Colonic mucosa (tissue), 4 donors: ENCODE data around the gene LHFPL6. TPM values are rescaled to one million over a fixed set of nuclear protein-coding genes. Genes with fewer than 3 reads are reported as not detected.

Experiments used
- DNase-seq: peaks from one replicate; pipeline ENCODE4 v3.0.0-alpha.2; 2020
- H3K27ac ChIP-seq: fragments of 200-600 bp; one replicate; pipeline ENCODE4 v1.8.0; 2021
- H3K27me3 ChIP-seq: fragments of 200-600 bp; one replicate; pipeline ENCODE4 v1.8.0; 2021
- H3K36me3 ChIP-seq: fragments of 200-600 bp; one replicate; pipeline ENCODE4 v1.8.0; 2021
- H3K4me1 ChIP-seq: fragments of 200-600 bp; one replicate; pipeline ENCODE4 v1.8.0; 2021; ENCODE audit warnings: mild to moderate bottlenecking
- H3K4me3 ChIP-seq: fragments of 200-600 bp; one replicate; pipeline ENCODE4 v1.8.0; 2021
- H3K9ac ChIP-seq, 2 donors: one replicate each; pipeline ENCODE4 v1.7.0; 2013; ENCODE audit warnings: control low read depth in 2 of 2, low read depth in 2 of 2, low read length in 2 of 2
- H3K9me3 ChIP-seq: fragments of 200-600 bp; one replicate; pipeline ENCODE4 v1.8.0; 2021
- CTCF ChIP-seq: fragments of 200-600 bp; IDR thresholded peaks from one replicate; pipeline ENCODE4 v1.8.0; 2022; ENCODE audit warnings: antibody characterized with exemption, mild to moderate bottlenecking
- intact Hi-C: fragments of 100-400 bp; cut with DNase I; formaldehyde crosslinking; loops from one replicate; pipeline ENCODE4 v1.14.1; 2022
- total RNA-seq, 2 donors: library from RNA; stranded (reverse); fragmentation: NEBNext Ultra II Directional in 1 of 2; extraction: Animal tissue kit (Norgen Biotek cat#: 25700) in 1 of 2; gene quantifications; one replicate each; pipeline ENCODE4 v1.2.1, GENCODE V29; 2021
- donor health status: healthy.
- donor health status: DM: no; HTN: no; CAD: no.
- donor health status: DM: no; HTN: no; CAD: no.

Gene LHFPL6
- total RNA-seq, 2 donors from 2014 or later, result 4.3 to 10.1 TPM

- intact Hi-C loops, result no loop called here
- Histone ChIP-seq H3K27me3 (no peaks in the 10 kb centered on the region), H3K36me3 (no peaks in the 10 kb centered on the region), H3K9ac (no peak overlapping the region), H3K4me1 (no peaks in the 10 kb centered on the region), H3K4me3 (no peak overlapping the region), H3K9me3 (no peaks in the 10 kb centered on the region), H3K27ac (no peak overlapping the region)
- no peak for DNase-seq
- no peak for TF ChIP-seq CTCF
Observed at GRCh38 chr13:39490136-39490535, 112.9 kb downstream of the LHFPL6 start.

DNA sequence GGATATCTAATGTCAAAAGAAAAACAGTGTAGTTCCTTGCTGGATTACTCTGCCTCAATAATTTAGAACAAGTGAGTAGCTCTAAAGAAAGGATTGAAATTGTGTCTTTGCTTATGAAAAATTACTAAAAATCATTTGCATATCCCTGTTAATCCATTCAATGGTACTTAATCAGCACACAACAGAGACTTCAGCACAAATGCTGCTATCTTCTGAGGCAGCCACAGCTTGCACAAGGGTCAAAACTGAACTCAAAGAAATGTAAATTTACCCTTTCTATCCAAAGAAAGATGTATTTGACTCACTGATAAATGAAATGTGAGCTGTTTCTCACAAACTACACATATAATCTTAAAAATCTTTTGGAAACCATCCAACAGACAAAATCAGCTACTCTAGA, 116.2 kb downstream of the LHFPL6 start:
- TF ChIP-seq CTCF, result no peak
- H3K27me3 ChIP-seq, result no peaks in the 10 kb centered on the region
- H3K9me3 ChIP-seq, result no peaks in the 10 kb centered on the region
- intact Hi-C loops, result no loop called here
- no peaks in the 10 kb centered on the region for H3K4me1 ChIP-seq
- H3K27ac ChIP-seq, result no peak overlapping the region
- no peak for DNase-seq
- no peak overlapping the region for H3K9ac ChIP-seq
- no peaks in the 10 kb centered on the region for H3K36me3 ChIP-seq
- H3K4me3 ChIP-seq, result no peak overlapping the region

- intact Hi-C loops, result no loop called here
Observed at GRCh38 chr13:39485314-39485700, 117.7 kb downstream of the LHFPL6 start.

DNA sequence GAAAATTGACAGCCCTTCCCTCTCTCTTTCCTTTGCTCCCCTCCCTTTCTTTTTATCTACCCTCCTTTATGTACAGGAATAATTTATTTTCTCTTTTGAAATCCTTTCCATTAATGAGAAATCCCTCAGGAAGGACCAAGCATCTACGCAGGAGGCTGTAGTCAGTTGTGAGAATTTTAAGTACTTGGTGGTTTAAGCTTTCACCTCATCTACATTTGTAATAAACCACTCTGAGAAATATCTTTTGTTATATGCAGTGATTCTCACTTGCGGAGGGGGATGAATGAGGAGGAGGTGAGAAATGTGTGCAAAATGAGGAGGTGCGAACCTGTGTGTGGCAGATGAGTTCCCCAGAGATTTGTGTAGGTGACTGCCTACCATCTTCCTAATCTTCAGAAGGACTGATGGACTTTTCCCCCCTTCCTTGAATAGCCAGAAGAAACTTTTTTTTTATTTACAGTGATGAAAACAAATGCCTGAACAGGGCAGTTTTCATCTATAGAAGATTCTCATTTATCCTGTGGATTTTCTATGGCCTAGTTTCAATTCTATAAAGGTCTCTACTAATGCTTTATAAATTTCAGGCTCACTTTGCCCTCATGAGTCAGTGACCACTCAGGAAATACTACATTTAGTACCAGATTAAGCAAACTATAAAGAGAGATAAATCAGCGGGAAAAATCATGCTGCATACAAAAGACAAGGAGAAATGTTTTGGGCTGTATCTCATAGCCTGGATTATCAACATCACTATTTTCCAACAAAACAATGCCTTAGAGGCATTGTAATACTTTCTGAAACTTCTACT, 118.3 kb downstream of the LHFPL6 start:
- no peaks in the 10 kb centered on the region for H3K9me3 ChIP-seq
- no peaks in the 10 kb centered on the region for H3K27me3 ChIP-seq
- no peaks in the 10 kb centered on the region for H3K36me3 ChIP-seq
- no peaks in the 10 kb centered on the region for H3K4me1 ChIP-seq
- no peak for DNase-seq
- intact Hi-C loops, result no loop called here
- no peak for TF ChIP-seq CTCF
- H3K4me3 ChIP-seq, result no peak overlapping the region
- no peak overlapping the region for H3K9ac ChIP-seq
- no peak overlapping the region for H3K27ac ChIP-seq

More at GRCh38 chr13:39485314-39485700, 117.7 kb downstream of the LHFPL6 start:
- no peak for DNase-seq
- H3K27me3 ChIP-seq, result no peaks in the 10 kb centered on the region
- no peaks in the 10 kb centered on the region for H3K36me3 ChIP-seq
- no peak overlapping the region for H3K4me3 ChIP-seq
- H3K9me3 ChIP-seq, result no peaks in the 10 kb centered on the region
- no peak overlapping the region for H3K27ac ChIP-seq
- H3K9ac ChIP-seq, result no peak overlapping the region
- no peak for TF ChIP-seq CTCF
- H3K4me1 ChIP-seq, result no peaks in the 10 kb centered on the region

DNA sequence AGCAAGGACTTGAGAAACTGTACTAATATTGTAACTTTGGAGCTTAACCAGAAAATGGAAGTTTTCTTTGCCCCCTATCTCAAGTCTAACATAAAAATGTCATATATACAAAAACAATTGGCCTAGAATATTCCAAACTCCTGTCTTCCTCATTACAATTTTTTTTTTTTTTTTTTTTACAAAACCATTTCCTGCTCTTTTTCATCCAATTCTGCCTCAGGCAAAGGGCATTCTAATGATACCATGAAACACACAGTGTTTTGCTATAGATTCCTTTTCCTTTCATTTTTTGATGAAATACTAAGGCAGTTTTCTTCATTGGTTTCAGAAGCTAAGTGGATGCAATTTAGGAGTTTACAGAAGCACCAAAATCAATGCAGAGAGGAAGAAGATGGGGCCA, 119.7 kb downstream of the LHFPL6 start:
- Histone ChIP-seq H3K4me1 (no peaks in the 10 kb centered on the region), H3K27me3 (no peaks in the 10 kb centered on the region), H3K36me3 (no peaks in the 10 kb centered on the region), H3K4me3 (no peak overlapping the region), H3K27ac (no peak overlapping the region), H3K9ac (no peak overlapping the region), H3K9me3 (no peaks in the 10 kb centered on the region)
- no peak for TF ChIP-seq CTCF
- intact Hi-C loops, result no loop called here
- DNase-seq, result no peak
